Fibroblast of skin of scalp (primary cell): ENCODE measurements around the gene GABRR3.

Experiments
- DNase-seq: peaks from one replicate; pipeline ENCODE4 v3.0.0-alpha.2; 2013

Gene GABRR3

DNA sequence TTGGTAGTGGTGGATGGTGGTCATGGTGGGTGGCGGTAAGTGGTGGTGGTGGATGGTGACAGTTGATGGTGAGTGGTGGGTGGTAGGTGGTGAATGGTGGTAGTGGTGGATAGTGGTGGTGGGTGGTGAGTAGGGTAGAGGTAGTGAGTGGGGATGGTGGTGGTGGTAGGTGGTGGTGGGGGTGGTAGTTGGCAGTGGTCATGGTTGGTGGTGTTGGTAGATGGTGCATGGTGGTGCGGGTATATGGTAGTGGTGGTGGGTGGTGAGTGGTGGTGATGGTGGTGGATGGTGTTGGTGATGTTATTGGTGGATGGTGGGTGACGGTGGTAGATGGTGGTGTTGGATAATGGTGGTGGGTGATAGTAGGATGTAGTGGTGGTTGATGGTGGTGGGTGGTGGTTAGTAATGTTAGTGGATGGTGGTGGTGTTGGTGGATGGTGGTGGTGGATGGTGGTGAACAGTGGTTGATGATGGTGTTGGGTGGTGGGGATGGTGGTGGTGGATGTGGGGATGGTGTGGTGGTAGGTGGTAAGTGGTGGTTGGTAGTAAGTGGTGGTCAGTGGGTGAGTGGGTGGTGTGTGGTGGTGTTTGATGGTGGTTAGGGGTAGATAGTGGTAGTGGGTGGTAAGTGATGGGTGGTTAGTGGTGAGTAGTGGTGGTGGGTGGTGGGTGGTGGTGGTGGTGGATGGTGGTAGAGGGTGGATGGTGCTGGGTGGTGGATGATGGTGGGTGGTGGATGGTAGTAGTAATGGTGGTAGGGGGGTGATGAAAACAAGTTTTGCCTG, 46.1 kb downstream of the GABRR3 start:
- no peak for DNase-seq

DNA sequence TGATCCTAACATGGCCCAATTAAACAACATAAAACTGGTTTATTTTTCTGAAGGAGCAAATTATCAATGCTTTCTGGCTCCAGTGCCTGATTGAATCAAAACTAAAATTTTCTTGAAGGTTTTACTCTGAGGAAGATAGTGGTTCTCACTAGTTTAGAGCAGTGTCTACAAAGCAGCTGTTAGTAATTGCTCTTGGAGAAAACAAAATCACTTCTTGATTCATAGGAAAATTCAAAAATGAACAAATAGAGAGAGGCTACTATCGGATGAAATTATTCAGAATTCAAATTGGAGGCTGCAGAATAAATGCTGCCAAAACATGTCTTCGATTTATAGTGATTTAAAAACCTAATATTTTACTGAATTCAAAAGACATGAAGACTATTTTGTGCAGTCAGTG, 47.8 kb downstream of the GABRR3 start:
- no peak for DNase-seq

DNA sequence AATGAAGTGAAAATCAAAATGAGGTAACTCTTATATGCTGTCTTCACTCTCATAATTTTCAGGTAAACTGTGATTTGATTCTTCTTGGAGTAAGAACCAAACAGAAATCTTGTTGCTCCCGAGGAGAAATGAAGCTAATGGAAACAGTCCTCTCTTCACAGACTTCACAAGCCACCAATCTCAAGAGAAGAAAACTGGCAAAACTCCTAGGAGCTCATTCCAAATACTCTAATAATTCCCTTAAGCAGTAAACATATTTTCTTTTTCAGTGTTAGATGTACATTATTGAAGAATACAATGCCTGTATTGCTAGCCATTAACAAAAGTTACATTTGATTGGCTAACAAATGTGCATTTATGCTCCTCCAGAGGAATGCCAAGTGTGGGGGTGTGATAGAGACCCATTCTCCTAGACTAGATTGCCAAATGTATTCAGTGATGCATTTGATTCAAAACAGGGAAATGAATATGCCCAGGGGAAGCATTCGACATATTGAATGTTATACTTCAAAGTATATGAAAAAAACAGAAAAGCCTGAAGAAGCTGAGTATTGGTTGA, 51.1 kb downstream of the GABRR3 start:
- no peak for DNase-seq

DNA sequence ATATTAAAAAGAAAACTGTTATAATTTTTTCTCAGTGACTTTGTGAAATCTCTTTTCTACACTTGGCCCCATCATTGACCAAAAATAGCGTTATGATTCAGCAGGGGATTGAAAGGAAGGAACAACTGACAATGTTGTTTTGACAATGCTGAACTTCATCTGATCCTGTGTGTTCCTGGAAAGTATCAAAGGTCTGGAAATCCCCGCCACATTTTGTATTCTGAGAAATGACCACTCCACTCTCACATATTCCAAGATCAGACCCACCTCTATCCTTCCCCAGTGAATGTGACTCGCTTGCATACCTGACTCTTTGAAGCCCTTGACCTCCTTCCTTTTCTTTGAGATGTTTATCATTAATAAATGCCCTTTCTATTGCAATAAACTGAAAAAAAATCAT, 53.2 kb downstream of the GABRR3 start:
- DNase-seq: no peak

DNA sequence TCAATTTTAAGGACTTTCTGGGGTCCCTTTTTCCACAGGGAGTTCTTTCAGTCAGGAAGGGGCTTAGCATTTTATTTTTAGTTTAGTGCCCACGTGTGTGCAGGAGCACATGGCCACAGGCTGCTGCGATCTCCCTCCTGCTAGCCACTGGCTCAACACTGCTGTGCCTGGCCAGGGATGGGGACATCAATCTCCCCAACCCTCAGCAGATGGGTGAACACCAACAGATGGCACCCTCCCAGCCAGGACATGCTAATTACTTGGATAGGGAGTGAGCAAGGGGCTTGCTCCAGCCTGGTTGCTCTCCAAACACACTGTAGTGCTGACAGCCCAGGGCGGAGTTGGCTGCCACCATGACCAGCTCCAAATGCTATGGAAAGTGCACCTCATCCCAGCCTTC, 55.5 kb downstream of the GABRR3 start:
- no peak for DNase-seq

DNA sequence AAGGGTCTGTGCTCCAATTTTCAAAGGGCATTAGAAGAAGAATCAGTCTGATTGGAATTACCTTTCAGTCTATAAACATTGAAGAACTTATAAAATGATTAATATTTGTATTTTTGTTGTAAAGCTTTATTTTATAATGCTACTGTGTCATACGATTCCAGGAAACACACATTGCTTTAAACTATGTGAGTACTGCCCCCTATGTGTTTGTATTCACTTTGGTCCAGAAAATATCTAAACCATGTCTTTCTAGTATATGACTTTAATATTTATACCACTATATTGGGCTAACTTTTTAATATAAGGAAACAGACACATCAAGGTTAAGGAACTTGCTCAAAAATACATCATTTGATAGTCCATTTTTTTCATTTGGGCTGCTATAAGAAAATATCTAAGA, 59.6 kb downstream of the GABRR3 start:
- no peak for DNase-seq

DNA sequence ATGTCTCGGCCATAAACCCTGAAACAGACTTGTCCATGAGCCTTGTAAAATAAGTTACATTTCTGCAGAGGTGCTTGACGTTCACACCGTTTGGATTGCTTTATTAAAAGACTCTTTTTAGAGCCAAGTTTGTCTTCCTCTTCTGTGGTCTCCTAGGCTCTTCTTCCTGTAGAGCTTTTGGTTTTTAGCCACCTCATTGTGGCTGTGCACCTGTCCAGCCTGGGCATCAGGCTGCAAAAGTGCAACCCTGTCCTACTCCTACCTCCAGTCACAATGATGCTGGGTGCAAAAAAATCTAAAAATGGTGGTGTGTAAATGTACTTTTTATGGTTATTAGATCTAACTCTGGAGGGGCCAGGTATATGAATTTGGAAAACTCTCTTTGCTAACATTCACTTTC, 60.1 kb downstream of the GABRR3 start:
- no peak for DNase-seq

DNA sequence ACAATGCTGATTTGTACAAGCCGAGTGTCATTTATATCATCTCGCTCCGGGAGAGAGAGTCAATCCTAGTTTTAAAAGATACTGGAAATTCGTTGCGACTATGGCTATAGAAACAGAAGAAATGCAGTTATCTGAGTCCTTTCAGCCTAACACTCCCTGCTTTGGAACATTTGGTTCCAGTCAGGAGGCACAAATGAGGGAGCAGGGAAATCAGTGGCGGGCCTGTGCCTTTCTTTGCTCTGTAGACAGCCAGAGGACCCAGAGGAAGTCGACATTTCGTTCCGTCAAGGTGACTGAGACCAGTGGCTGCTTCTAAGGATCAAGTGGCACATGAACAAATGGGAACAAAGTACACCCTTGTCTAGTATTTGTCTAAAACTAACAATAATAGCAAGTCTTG, 62.1 kb downstream of the GABRR3 start:
- DNase-seq: no peak

DNA sequence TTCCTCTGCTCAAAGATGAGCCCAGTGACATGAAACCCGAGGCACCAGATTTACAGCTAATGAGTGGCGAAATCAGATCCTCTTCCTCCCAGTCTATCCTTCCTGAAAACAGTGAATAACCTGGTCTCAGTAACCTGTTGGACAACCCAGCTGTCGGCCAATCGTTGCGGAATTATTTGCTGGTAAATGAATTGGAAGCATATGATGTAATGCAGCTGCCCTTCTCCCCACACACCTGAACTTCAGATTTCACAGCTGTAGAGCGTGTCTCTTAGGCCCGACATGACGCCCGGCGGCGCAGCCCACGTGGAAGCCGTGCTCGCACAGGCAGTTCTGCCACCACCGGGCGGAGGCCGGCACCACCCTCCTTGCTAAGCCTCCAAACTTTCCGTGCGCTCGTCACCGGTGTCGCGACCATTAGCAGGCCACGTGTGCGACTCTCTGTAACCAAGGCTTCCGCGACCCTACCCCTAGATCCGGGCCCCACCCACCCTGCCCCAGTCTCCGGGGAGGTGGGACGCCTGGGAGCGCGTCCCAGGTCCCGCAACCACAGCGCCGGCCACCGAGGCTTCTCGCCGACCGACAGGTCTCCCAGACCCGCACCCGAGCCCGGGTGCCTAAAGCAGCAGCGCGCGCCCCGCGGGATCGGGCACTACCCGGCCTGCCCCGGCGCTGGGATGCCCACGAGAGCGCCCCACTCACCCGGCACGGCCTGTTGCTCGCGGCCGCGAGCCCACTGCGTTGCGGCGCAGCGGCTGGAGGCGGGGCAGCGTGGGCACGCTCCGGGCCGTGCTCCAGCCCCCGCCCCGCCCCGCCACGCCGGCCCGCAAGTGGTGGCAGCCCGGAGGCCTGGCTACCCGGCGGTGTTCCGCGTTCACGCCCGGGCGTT, 63.2 kb downstream of the GABRR3 start, which contains the start of gene RIOX2:
TSS of gene RIOX2 (minus strand) at position 753 of the 889 bp plus-strand sequence. CDS start 4,838 bp downstream, outside the sequence.
- peak; percentile 74 for DNase-seq

DNA sequence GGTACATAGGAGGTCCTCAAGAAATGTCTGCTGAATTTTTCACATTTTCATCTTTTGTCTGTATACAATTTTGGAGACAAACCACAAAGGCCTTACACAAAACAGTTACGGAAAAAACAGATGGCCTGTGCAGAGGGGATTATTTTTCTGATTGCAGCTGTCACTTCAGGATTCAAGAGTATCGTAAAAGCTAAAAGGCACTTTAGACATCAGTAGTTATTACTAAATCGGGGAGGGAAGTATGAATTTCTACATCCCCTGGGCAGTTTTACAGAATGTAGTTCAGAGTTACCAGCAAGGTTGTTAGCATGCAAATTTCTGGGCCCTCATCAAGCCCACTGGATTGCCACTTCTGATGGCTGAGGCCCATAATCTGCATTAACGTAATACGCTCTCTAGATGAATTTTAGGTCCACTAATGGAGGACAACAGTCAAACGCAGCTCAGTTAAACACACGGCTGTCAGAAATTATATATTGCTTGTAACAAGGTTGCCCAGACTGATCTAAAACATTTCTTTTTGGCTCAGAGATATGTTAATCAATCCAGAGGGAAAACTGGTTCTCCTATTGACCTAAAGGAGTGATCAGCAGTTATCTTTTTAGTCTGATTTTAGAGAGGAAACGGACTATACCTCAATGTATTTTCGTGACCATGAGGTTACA, 64.0 kb downstream of the GABRR3 start:
- no peak for DNase-seq

DNA sequence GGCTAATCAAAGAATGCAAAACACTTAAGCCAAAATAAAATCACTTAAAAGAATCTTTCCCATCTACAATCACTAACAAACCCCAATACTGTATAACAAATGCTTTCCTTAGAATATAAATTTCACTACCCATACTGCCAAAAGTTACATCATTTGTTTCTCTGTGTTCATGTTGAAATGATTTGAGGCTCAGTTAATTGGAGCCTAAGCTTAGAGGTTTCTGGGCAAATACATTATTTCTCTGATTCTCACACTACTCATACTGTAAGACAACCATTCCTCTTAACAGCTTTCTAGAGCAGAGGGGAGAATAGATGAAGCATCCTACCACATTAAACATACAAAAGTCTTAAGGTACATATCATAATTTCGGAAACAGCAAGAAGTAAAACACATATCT, 65.0 kb downstream of the GABRR3 start:
- DNase-seq: no peak

DNA sequence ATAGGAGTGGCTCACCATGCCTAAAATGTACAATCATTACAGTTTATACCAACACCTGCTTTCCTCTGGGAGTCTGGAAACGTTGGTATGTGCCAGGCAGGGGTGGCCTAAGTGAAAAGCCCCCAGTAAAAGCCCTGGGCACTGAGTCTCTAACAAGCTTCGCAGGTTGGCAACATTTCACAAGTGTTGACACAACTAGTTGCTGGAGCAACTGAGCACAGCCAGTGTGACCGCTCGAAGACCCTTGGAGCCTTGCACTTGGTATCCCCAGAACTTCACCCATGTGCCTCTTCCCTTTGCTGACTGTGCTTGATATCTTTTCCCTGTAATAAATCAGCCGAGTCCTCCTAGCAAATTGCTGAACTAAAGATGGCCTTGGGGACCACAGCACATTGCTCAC, 65.6 kb downstream of the GABRR3 start:
- no peak for DNase-seq

DNA sequence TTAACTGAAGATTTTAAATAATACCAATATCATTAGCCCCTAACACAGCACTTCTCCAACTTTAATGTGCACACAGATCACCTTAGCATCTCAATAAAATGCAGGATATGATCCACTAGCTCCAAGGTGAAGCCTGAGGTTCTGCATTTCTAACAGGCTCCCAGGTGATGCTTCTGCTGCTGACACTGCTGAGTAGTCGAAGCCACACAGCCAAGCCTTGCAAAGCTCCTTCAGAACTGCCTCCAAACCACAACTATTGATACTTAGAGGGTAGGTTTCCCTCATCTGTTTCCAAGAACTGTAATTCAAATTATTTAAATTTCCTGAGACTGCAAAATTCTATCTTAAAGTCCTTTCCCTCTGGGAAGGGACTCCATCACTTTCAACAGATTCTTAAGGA, 66.7 kb downstream of the GABRR3 start:
- no peak for DNase-seq

DNA sequence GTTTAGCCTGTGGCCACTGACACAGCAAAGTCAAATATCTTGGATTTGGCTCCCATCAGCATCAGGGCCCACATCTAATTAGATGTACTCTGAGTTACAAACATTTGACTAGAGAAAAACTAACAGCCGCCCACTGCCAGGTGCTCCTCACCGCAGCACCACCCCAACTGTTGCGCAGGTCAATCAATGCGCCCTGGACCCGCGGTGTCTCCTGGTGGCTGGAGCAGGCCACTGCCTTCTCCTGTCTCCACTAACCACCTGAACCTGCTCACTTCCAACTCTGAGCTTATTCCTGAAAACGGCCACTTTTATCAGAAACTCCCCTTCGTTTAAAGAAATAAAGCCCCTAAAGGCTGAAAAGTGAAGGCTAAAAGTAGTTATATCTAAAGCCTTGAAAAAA, 67.1 kb downstream of the GABRR3 start:
- DNase-seq: no peak

DNA sequence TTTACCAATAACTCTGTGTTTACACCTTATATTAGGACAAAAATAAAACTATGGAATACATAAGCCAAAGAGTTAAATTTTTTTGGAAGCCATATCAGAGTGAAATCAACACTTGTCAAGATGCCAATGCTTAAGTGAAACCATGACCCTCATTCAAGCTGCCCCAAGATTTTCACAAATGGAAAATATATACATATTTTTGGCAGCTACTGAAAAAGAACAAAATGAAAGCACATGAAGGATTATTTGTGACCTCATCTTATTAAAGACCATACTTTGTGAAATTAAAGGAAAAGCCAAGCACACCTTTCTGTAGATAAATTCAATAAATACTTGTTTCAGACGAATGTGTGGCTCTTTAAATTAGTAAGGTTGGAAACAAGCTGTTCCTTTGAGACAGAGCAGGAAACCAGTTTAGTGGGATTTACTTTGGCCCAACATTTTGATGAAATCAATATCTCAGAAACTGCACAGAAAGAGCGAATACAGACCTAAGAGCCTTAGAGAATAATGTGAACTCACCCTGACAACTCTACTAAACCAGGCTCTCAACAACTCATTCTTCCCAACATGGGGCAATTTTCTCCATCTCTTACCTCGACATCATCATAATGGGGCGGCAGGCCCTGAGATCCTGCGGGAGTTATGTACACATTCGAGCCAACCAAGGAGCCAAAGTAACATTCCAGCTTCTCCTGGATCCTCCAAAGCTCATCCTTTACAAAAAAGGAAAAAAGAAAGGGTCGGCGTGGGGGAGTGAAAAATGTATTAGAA, 73.9 kb downstream of the GABRR3 start:
- peak; percentile 27 for DNase-seq

DNA sequence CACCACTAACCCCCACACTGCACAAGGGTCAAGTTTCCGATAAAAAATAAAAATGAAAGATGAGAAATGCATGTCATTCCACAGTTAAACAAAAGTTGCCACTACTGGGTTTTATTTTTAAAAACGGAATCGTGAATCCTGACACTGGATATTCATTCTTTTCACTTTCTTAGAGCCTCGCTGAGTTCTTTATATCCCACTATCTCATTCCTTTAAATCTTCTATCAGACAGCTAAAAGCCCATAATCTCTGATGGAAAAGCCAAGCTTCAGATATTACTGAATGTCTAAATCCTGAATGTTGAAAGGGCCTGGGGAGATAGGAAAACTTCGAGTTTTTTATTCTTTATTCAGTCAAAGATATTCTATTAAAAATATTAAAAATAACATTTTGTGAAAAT, 74.6 kb downstream of the GABRR3 start:
- DNase-seq: no peak

DNA sequence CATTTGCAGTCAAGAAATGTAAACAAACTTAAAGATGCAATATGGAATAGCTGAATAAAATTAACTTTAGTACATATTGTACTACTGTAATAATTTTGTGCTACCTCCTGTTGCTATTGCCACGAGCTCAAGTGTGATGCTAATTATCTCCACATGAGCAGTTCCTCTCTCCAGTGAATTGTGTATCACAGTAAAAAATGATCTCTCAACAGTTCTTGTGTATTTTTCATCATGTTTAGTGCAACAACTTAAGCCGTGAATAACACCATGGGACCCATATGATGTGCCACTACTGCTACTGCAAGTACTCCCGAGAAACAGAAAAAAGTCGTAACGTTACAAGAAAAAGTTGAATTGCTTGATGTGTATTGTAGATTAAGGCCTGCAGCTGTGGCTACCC, 75.2 kb downstream of the GABRR3 start:
- DNase-seq: no peak

DNA sequence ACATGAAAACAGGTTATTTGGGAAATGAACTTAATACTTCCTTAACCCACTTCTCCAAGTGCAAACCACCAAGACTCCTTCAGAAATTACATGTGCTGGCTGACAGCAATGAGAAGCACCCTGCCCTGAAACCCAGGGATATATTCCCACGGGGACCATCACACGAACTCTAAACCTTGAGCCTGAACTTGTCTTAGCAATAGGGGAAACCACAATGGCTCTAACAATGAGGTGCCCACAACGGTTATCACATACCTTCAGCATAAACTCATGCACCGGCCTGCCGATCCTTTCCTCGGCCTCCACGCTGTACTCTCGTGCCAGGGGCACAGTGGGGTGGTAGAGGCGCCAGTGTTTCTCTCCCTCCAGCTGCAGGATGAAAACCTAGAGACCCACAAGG, 76.3 kb downstream of the GABRR3 start:
- no peak for DNase-seq

DNA sequence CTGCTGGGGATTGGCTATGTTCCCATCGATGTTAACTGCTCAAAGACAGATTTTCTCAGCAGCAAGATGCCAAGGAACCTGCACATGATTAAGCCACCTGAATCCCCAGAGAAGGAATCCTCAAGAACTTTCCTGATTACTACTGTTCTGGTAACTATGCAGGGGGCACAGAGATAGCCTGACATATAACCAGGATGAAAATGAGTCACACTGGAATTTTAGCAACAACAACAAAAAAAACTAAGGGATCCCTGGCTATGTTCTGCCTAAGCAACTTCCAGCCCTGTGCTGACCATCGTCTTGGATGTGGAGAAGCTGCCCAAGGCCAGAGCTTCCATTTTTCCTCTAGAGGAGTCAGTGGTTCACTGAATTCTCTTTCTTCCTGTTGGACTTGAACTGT, 76.7 kb downstream of the GABRR3 start:
- DNase-seq: peak; percentile 25

DNA sequence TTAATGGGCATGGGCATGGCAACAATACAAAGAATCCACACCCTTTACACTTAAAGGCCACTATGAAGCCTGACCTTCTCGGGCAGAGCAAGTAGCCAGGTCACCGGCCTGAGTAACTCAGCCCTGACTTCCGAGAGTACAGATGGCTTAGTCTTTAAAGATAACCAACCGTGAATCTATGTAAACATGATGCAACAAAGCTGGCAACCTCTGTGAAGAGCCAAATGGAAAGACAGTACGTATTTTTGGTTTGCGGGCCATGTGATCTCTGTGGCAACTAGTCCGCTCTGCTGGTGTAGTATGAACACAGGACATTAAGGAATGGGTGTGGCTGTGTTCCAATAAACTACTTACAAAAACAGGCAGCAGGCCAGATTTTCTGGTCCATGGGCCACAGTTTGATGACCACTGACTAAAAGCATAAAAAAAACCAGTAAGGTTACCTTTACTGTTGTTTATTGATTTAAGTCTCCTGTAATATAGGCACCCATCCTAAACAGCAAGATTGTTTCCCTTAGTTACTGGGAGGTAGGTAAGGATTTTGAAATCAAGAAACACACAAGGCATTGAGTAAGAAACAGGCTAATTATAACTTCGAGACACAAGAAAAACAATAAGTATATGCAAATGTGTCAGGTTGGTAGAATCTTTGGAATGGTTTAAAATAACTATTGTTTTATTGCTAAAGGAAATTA, 77.4 kb downstream of the GABRR3 start:
- no peak for DNase-seq

DNA sequence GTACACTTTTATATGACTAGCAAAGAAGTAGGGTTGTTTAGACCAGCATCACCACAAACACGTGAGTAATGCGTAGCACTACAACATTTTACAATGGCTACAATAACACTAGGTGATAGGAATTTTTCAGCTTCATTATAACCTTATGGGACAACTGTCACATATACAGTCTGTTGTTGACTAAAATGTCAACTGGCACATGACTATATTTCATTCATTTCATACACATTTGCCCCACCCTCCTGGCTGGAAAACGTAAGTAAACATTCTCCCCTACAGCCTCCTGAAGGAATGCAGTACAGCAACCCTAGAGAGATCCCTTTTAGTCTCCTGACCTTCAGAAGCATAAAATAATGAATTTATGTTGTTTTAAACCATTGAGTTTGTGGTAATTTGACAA, 79.1 kb downstream of the GABRR3 start:
- no peak for DNase-seq
